ENCODE data around the gene AGL. TPM values are rescaled to one million over a fixed set of nuclear protein-coding genes. Genes with fewer than 3 reads are reported as not detected.
A peak's percentile ranks its signal among the peaks of the same experiment; 100 is the strongest.

The AGL gene
- total and polyA plus RNA-seq, 2 of the 13 experiments (the other 11 are each of a cell fraction or from before 2014, with no cell fraction given): 4.3 to 13.1 TPM

DNA sequence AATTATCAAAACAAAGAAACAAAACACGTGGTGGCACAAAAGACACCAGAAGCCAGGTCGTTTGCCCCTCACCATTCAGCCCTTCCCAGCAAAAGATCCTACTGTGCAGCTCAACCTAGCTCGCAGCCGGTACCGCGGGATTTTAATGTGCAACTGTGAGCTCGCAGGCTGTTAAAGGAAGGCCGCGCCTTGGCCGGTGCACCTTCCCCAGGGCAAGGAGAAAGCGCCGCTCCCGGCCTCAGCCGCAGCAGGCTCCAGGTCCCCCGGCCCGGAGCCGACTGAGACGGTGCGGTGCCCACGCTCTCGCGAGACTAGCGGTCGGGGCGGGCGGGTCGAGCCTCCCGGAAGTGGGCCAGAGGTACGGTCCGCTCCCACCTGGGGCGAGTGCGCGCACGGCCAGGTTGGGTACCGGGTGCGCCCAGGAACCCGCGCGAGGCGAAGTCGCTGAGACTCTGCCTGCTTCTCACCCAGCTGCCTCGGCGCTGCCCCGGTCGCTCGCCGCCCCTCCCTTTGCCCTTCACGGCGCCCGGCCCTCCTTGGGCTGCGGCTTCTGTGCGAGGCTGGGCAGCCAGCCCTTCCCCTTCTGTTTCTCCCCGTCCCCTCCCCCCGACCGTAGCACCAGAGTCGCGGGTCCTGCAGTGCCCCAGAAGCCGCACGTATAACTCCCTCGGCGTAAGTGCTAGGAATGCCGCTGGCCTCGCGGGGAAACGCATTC, at the start of gene AGL (continued):
- TF ChIP-seq ZSCAN29 (CRISPR knock-in tag; conservative IDR thresholded peaks at IDR 0.05): 0 out of 2 replicates have a peak, but pooled peaks have one; percentile 29
- TF ChIP-seq FOXC1 (CRISPR knock-in tag; IDR thresholded peaks at IDR 0.05; ENCODE audit: borderline replicate concordance): peak; percentile 95
- peak; percentile 33; the same call in 1 of the 2 replicates for TF ChIP-seq ZBTB7A (CRISPR knock-in tag; IDR thresholded peaks at IDR 0.05)
- TF ChIP-seq, protein P1, sequence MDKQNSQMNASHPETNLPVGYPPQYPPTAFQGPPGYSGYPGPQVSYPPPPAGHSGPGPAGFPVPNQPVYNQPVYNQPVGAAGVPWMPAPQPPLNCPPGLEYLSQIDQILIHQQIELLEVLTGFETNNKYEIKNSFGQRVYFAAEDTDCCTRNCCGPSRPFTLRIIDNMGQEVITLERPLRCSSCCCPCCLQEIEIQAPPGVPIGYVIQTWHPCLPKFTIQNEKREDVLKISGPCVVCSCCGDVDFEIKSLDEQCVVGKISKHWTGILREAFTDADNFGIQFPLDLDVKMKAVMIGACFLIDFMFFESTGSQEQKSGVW (CRISPR knock-in tag; IDR thresholded peaks at IDR 0.05; ENCODE audit: borderline replicate concordance): 0 out of 2 replicates have a peak, but pooled peaks have one; percentile 87
- TF ChIP-seq, protein P2, sequence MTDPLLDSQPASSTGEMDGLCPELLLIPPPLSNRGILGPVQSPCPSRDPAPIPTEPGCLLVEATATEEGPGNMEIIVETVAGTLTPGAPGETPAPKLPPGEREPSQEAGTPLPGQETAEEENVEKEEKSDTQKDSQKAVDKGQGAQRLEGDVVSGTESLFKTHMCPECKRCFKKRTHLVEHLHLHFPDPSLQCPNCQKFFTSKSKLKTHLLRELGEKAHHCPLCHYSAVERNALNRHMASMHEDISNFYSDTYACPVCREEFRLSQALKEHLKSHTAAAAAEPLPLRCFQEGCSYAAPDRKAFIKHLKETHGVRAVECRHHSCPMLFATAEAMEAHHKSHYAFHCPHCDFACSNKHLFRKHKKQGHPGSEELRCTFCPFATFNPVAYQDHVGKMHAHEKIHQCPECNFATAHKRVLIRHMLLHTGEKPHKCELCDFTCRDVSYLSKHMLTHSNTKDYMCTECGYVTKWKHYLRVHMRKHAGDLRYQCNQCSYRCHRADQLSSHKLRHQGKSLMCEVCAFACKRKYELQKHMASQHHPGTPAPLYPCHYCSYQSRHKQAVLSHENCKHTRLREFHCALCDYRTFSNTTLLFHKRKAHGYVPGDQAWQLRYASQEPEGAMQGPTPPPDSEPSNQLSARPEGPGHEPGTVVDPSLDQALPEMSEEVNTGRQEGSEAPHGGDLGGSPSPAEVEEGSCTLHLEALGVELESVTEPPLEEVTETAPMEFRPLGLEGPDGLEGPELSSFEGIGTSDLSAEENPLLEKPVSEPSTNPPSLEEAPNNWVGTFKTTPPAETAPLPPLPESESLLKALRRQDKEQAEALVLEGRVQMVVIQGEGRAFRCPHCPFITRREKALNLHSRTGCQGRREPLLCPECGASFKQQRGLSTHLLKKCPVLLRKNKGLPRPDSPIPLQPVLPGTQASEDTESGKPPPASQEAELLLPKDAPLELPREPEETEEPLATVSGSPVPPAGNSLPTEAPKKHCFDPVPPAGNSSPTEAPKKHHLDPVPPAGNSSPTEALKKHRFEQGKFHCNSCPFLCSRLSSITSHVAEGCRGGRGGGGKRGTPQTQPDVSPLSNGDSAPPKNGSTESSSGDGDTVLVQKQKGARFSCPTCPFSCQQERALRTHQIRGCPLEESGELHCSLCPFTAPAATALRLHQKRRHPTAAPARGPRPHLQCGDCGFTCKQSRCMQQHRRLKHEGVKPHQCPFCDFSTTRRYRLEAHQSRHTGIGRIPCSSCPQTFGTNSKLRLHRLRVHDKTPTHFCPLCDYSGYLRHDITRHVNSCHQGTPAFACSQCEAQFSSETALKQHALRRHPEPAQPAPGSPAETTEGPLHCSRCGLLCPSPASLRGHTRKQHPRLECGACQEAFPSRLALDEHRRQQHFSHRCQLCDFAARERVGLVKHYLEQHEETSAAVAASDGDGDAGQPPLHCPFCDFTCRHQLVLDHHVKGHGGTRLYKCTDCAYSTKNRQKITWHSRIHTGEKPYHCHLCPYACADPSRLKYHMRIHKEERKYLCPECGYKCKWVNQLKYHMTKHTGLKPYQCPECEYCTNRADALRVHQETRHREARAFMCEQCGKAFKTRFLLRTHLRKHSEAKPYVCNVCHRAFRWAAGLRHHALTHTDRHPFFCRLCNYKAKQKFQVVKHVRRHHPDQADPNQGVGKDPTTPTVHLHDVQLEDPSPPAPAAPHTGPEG (CRISPR knock-in tag; IDR thresholded peaks at IDR 0.05): peak; percentile 68; the same call in 1 of the 2 replicates
- TF ChIP-seq GTF3A (CRISPR knock-in tag; conservative IDR thresholded peaks at IDR 0.05): no peak
- TF ChIP-seq SP1 (IDR thresholded peaks at IDR 0.05): 0 out of 2 replicates have a peak, but pooled peaks have one; percentile 45
- 0 out of 2 replicates have a peak, but pooled peaks have one; percentile 52 for TF ChIP-seq SP1 (CRISPR knock-in tag; IDR thresholded peaks at IDR 0.05)
- TF ChIP-seq, protein P3, sequence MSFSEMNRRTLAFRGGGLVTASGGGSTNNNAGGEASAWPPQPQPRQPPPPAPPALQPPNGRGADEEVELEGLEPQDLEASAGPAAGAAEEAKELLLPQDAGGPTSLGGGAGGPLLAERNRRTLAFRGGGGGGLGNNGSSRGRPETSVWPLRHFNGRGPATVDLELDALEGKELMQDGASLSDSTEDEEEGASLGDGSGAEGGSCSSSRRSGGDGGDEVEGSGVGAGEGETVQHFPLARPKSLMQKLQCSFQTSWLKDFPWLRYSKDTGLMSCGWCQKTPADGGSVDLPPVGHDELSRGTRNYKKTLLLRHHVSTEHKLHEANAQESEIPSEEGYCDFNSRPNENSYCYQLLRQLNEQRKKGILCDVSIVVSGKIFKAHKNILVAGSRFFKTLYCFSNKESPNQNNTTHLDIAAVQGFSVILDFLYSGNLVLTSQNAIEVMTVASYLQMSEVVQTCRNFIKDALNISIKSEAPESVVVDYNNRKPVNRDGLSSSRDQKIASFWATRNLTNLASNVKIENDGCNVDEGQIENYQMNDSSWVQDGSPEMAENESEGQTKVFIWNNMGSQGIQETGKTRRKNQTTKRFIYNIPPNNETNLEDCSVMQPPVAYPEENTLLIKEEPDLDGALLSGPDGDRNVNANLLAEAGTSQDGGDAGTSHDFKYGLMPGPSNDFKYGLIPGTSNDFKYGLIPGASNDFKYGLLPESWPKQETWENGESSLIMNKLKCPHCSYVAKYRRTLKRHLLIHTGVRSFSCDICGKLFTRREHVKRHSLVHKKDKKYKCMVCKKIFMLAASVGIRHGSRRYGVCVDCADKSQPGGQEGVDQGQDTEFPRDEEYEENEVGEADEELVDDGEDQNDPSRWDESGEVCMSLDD (CRISPR knock-in tag; IDR thresholded peaks at IDR 0.05; ENCODE audit: borderline replicate concordance): peak; percentile 79; the same call in 1 of the 2 replicates
- TF ChIP-seq ZNF136 (CRISPR knock-in tag; IDR thresholded peaks at IDR 0.05; ENCODE audit: low read depth): 0 out of 2 replicates have a peak, but pooled peaks have one; percentile 82
- peak; percentile 84; the same call in 1 of the 2 replicates for TF ChIP-seq ELF4 (CRISPR knock-in tag; IDR thresholded peaks at IDR 0.05; ENCODE audit: borderline replicate concordance)
- TF ChIP-seq GLI4 (CRISPR knock-in tag; IDR thresholded peaks at IDR 0.05; ENCODE audit: borderline replicate concordance): 0 out of 2 replicates have a peak, but pooled peaks have one; percentile 38
- TF ChIP-seq FOXA3 (CRISPR knock-in tag; IDR thresholded peaks at IDR 0.05): peak; percentile 36; the same call in 1 of the 2 replicates
- TF ChIP-seq ZFYVE20 (CRISPR knock-in tag; IDR thresholded peaks at IDR 0.05; ENCODE audit: borderline replicate concordance, low read depth): 0 out of 2 replicates have a peak, but pooled peaks have one; percentile 31
- peak; percentile 87 for TF ChIP-seq ZNF607 (CRISPR knock-in tag; IDR thresholded peaks at IDR 0.05; ENCODE audit: borderline replicate concordance)
- TF ChIP-seq ZNF451 (CRISPR knock-in tag; IDR thresholded peaks at IDR 0.05): 0 out of 2 replicates have a peak, but pooled peaks have one; percentile 58
- 0 out of 2 replicates have a peak, but pooled peaks have one; percentile 23 for TF ChIP-seq SIX4 (CRISPR knock-in tag; IDR thresholded peaks at IDR 0.05)

Data from HepG2 (cell line).